Right lobe of liver (tissue), 4 donors: Measurements from ENCODE around the gene HARBI1.

Experiments
- CTCF ChIP-seq, 4 donors: fragments of 200-600 bp in 3 of 4; fragments of 450-650 bp in 1 of 4; IDR thresholded peaks; one replicate each; pipeline versions ENCODE4 v1.5.1 to v1.8.0; 2016 to 2022; ENCODE audit warnings: antibody characterized with exemption in 4 of 4, mild to moderate bottlenecking in 2 of 4
- POLR2A ChIP-seq: fragments of 450-650 bp; IDR thresholded peaks from one replicate; pipeline ENCODE4 v1.6.1; 2017; ENCODE audit warnings: antibody characterized with exemption, mild to moderate bottlenecking
- donor health status: DM: no; HTN: no; CAD: no.
- donor health status: DM: no; HTN: no; CAD: no.
- donor health status: DM: no; HTN: yes; CAD: no.

GRCh38 chr11:46594785-46595184, 22.2 kb downstream of the HARBI1 start:
- TF ChIP-seq CTCF (IDR thresholded peaks at IDR 0.05): no peak
- TF ChIP-seq POLR2A: no peak
